Suprapubic skin (tissue), 4 donors: ENCODE data around the gene PCK2. TPM values are rescaled to one million over a fixed set of nuclear protein-coding genes. Genes with fewer than 3 reads are reported as not detected.

ENCODE experiments used
- DNase-seq, 2 donors: peaks; one replicate each; pipeline ENCODE4 v3.0.0-alpha.2; 2019; ENCODE audit warnings: low spot score in 2 of 2
- H3K27ac ChIP-seq: fragments of 200-600 bp; sonication (generic); one replicate; pipeline ENCODE4 v1.5.1; 2019
- H3K27me3 ChIP-seq: fragments of 200-600 bp; sonication (generic); one replicate; pipeline ENCODE4 v1.5.1; 2019
- H3K36me3 ChIP-seq: fragments of 200-600 bp; sonication (generic); one replicate; pipeline ENCODE4 v1.5.1; 2019
- H3K4me1 ChIP-seq: fragments of 200-600 bp; sonication (generic); one replicate; pipeline ENCODE4 v1.5.1; 2019
- H3K4me3 ChIP-seq: fragments of 200-600 bp; sonication (generic); one replicate; pipeline ENCODE4 v1.5.1; 2019; ENCODE audit warnings: mild to moderate bottlenecking
- H3K9me3 ChIP-seq: fragments of 200-600 bp; sonication (generic); one replicate; pipeline ENCODE4 v1.5.1; 2019
- CTCF ChIP-seq, 2 donors: fragments of 200-600 bp in 1 of 2; fragments of 450-650 bp in 1 of 2; sonication (generic) in 1 of 2; IDR thresholded peaks; one replicate each; pipeline ENCODE4 v1.5.1; 2016 to 2019; ENCODE audit warnings: antibody characterized with exemption in 2 of 2, mild to moderate bottlenecking in 1 of 2, moderate library complexity in 1 of 2
- EP300 ChIP-seq: sonication (generic); formaldehyde crosslinking; IDR thresholded peaks from one replicate; pipeline ENCODE4 v1.6.1; 2017; ENCODE audit warnings: antibody characterized with exemption
- POLR2A ChIP-seq, 2 donors: fragments of 450-650 bp; IDR thresholded peaks; one replicate each; pipeline ENCODE4 v1.6.1; 2017; ENCODE audit warnings: antibody characterized with exemption in 2 of 2, mild to moderate bottlenecking in 2 of 2, moderate library complexity in 2 of 2
- POLR2AphosphoS5 ChIP-seq, 3 donors: sonication (generic); formaldehyde crosslinking; IDR thresholded peaks; one replicate each; pipeline ENCODE4 v1.6.1; 2017; ENCODE audit warnings: antibody characterized with exemption in 3 of 3
- WGBS: methylation state at CpG from one replicate; pipeline ENCODE4 v1.1.5; 2018; 5-methylcytosine and 5-hydroxymethylcytosine counted together
- total RNA-seq, 4 donors: library from RNA; depleted of rRNA; stranded (reverse); fragments of >200 nt; gene quantifications; one replicate each; pipeline ENCODE4 v1.1.0, GENCODE V29; 2016

Gene PCK2
- total RNA-seq, 4 donors from 2014 or later, result 9.2 to 25.1 (median 14.4) TPM

GRCh38 chr14:24119691-24120090 lies 25.6 kb downstream of the PCK2 start:
- 97% methylated on average over 6 of the region's 6 CpGs for WGBS
- TF ChIP-seq EP300 (no peak), POLR2AphosphoS5 (IDR thresholded peaks at IDR 0.05) (no peak), CTCF (IDR thresholded peaks at IDR 0.05) (no peak), POLR2A (IDR thresholded peaks at IDR 0.05) (no peak)

GRCh38 chr14:24121210-24121609 lies 27.1 kb downstream of the PCK2 start:
- TF ChIP-seq EP300 (no peak), CTCF (IDR thresholded peaks at IDR 0.05) (no peak), POLR2AphosphoS5 (IDR thresholded peaks at IDR 0.05) (no peak), POLR2A (IDR thresholded peaks at IDR 0.05) (no peak)
- Histone ChIP-seq H3K36me3 (peaks cover 73% of the 10 kb centered on the region), H3K27ac (no peak overlapping the region), H3K27me3 (no peaks in the 10 kb centered on the region), H3K4me1 (peaks cover 9% of the 10 kb centered on the region), H3K4me3 (no peak overlapping the region), H3K9me3 (no peaks in the 10 kb centered on the region)
- WGBS, result 98% methylated on average over 8 of the region's 8 CpGs
- DNase-seq, result no peak

More at GRCh38 chr14:24119691-24120090, 25.6 kb downstream of the PCK2 start:
- Histone ChIP-seq H3K4me1 (peaks cover 20% of the 10 kb centered on the region), H3K36me3 (peaks cover 72% of the 10 kb centered on the region), H3K9me3 (no peaks in the 10 kb centered on the region), H3K4me3 (no peak overlapping the region), H3K27me3 (no peaks in the 10 kb centered on the region), H3K27ac (no peak overlapping the region)
- DNase-seq, result no peak

DNA sequence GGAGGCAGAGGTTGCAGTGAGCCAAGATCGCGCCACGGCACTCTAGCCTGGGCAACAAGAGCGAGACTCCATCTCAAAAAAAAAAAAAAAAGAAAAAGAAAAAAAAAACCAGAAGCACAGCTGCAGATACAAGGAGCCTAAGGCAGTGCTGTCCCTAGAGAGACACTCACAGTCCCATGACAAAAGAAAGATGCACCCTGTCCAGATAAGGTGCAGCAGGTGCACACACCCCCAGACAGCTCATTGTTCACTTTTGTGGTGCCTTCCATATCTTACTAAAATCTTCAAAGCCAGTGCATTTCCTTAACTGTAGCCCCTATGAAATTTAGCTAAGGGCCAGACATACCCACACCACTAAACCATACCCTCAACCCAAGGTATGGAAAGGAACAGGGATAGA lies 28.3 kb downstream of the PCK2 start:
- WGBS, result 90% methylated on average over 4 of the region's 4 CpGs
- no peak for DNase-seq
- TF ChIP-seq CTCF (IDR thresholded peaks at IDR 0.05), result no peak
- TF ChIP-seq POLR2AphosphoS5 (IDR thresholded peaks at IDR 0.05), result no peak
- TF ChIP-seq EP300, result no peak
- TF ChIP-seq POLR2A (IDR thresholded peaks at IDR 0.05), result no peak
- no peak overlapping the region for H3K4me3 ChIP-seq
- H3K36me3 ChIP-seq, result peaks cover 69% of the 10 kb centered on the region
- no peaks in the 10 kb centered on the region for H3K27me3 ChIP-seq
- H3K27ac ChIP-seq, result no peak overlapping the region
- no peaks in the 10 kb centered on the region for H3K9me3 ChIP-seq
- H3K4me1 ChIP-seq, result no peaks in the 10 kb centered on the region

GRCh38 chr14:24122898-24123297 lies 28.8 kb downstream of the PCK2 start:
- Histone ChIP-seq H3K4me1 (no peaks in the 10 kb centered on the region), H3K36me3 (peaks cover 64% of the 10 kb centered on the region), H3K27me3 (no peaks in the 10 kb centered on the region), H3K4me3 (no peak overlapping the region), H3K9me3 (no peaks in the 10 kb centered on the region), H3K27ac (no peak overlapping the region)
- TF ChIP-seq EP300, result no peak
- no peak for TF ChIP-seq POLR2A (IDR thresholded peaks at IDR 0.05)
- no peak for TF ChIP-seq POLR2AphosphoS5 (IDR thresholded peaks at IDR 0.05)
- no peak for TF ChIP-seq CTCF (IDR thresholded peaks at IDR 0.05)
- 83% methylated on average over 7 of the region's 8 CpGs for WGBS
- DNase-seq, result peak in 1 of 2 donors; percentile 40

- WGBS, result 82% methylated on average over 9 of the region's 9 CpGs
- Histone ChIP-seq H3K27me3 (no peaks in the 10 kb centered on the region), H3K4me1 (no peaks in the 10 kb centered on the region), H3K27ac (no peak overlapping the region), H3K9me3 (no peaks in the 10 kb centered on the region), H3K36me3 (peaks cover 56% of the 10 kb centered on the region), H3K4me3 (no peak overlapping the region)
- DNase-seq, result peak in 1 of 2 donors; percentile 29
- no peak for TF ChIP-seq CTCF (IDR thresholded peaks at IDR 0.05)
- TF ChIP-seq EP300, result no peak
- no peak for TF ChIP-seq POLR2AphosphoS5 (IDR thresholded peaks at IDR 0.05)
- no peak for TF ChIP-seq POLR2A (IDR thresholded peaks at IDR 0.05)
Observed at GRCh38 chr14:24123424-24124417, 29.6 kb downstream of the PCK2 start.
